ENCODE data around the gene DOCK2. TPM values are rescaled to one million over a fixed set of nuclear protein-coding genes. Genes with fewer than 3 reads are reported as not detected.

The DOCK2 gene
- total and polyA plus RNA-seq, 2 of the 8 experiments (the other 6 are each of a cell fraction or from before 2014, with no cell fraction given): 3.9 to 5.7 TPM

GRCh38 chr5:169756071-169756765 lies 119.1 kb downstream of the DOCK2 start (continued):
- TF ChIP-seq SUZ12 (IDR thresholded peaks at IDR 0.05; ENCODE audit: low read length) (no peak), POLR2A (IDR thresholded peaks at IDR 0.05; ENCODE audit: control extremely low read depth in 1 of 2, low read depth in 2 of 2, low read length in 2 of 2) (no peak)
- TF ChIP-seq, protein P1, sequence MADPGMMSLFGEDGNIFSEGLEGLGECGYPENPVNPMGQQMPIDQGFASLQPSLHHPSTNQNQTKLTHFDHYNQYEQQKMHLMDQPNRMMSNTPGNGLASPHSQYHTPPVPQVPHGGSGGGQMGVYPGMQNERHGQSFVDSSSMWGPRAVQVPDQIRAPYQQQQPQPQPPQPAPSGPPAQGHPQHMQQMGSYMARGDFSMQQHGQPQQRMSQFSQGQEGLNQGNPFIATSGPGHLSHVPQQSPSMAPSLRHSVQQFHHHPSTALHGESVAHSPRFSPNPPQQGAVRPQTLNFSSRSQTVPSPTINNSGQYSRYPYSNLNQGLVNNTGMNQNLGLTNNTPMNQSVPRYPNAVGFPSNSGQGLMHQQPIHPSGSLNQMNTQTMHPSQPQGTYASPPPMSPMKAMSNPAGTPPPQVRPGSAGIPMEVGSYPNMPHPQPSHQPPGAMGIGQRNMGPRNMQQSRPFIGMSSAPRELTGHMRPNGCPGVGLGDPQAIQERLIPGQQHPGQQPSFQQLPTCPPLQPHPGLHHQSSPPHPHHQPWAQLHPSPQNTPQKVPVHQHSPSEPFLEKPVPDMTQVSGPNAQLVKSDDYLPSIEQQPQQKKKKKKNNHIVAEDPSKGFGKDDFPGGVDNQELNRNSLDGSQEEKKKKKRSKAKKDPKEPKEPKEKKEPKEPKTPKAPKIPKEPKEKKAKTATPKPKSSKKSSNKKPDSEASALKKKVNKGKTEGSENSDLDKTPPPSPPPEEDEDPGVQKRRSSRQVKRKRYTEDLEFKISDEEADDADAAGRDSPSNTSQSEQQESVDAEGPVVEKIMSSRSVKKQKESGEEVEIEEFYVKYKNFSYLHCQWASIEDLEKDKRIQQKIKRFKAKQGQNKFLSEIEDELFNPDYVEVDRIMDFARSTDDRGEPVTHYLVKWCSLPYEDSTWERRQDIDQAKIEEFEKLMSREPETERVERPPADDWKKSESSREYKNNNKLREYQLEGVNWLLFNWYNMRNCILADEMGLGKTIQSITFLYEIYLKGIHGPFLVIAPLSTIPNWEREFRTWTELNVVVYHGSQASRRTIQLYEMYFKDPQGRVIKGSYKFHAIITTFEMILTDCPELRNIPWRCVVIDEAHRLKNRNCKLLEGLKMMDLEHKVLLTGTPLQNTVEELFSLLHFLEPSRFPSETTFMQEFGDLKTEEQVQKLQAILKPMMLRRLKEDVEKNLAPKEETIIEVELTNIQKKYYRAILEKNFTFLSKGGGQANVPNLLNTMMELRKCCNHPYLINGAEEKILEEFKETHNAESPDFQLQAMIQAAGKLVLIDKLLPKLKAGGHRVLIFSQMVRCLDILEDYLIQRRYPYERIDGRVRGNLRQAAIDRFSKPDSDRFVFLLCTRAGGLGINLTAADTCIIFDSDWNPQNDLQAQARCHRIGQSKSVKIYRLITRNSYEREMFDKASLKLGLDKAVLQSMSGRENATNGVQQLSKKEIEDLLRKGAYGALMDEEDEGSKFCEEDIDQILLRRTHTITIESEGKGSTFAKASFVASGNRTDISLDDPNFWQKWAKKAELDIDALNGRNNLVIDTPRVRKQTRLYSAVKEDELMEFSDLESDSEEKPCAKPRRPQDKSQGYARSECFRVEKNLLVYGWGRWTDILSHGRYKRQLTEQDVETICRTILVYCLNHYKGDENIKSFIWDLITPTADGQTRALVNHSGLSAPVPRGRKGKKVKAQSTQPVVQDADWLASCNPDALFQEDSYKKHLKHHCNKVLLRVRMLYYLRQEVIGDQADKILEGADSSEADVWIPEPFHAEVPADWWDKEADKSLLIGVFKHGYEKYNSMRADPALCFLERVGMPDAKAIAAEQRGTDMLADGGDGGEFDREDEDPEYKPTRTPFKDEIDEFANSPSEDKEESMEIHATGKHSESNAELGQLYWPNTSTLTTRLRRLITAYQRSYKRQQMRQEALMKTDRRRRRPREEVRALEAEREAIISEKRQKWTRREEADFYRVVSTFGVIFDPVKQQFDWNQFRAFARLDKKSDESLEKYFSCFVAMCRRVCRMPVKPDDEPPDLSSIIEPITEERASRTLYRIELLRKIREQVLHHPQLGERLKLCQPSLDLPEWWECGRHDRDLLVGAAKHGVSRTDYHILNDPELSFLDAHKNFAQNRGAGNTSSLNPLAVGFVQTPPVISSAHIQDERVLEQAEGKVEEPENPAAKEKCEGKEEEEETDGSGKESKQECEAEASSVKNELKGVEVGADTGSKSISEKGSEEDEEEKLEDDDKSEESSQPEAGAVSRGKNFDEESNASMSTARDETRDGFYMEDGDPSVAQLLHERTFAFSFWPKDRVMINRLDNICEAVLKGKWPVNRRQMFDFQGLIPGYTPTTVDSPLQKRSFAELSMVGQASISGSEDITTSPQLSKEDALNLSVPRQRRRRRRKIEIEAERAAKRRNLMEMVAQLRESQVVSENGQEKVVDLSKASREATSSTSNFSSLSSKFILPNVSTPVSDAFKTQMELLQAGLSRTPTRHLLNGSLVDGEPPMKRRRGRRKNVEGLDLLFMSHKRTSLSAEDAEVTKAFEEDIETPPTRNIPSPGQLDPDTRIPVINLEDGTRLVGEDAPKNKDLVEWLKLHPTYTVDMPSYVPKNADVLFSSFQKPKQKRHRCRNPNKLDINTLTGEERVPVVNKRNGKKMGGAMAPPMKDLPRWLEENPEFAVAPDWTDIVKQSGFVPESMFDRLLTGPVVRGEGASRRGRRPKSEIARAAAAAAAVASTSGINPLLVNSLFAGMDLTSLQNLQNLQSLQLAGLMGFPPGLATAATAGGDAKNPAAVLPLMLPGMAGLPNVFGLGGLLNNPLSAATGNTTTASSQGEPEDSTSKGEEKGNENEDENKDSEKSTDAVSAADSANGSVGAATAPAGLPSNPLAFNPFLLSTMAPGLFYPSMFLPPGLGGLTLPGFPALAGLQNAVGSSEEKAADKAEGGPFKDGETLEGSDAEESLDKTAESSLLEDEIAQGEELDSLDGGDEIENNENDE (IDR thresholded peaks at IDR 0.05; ENCODE audit: insufficient replicate concordance, low read length): no peak
- TF ChIP-seq, protein P2, sequence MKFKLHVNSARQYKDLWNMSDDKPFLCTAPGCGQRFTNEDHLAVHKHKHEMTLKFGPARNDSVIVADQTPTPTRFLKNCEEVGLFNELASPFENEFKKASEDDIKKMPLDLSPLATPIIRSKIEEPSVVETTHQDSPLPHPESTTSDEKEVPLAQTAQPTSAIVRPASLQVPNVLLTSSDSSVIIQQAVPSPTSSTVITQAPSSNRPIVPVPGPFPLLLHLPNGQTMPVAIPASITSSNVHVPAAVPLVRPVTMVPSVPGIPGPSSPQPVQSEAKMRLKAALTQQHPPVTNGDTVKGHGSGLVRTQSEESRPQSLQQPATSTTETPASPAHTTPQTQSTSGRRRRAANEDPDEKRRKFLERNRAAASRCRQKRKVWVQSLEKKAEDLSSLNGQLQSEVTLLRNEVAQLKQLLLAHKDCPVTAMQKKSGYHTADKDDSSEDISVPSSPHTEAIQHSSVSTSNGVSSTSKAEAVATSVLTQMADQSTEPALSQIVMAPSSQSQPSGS (IDR thresholded peaks at IDR 0.05; ENCODE audit: low read length): no peak
